PC-3 (cell line): Measurements from ENCODE around the gene MAPK9.

ENCODE experiments used
- EZH2 ChIP-seq: fragments of 300-600 bp; sonication (generic); IDR thresholded peaks from one replicate; pipeline ENCODE4 v1.6.1; 2017; ENCODE audit warnings: antibody characterized with exemption, mild to moderate bottlenecking, low read length; ENCODE audit not compliant: unreplicated experiment
- TF ChIP-seq, protein P1 (sequence below): fragments of 300-600 bp; sonication (generic); conservative IDR thresholded peaks from 2 replicates; pipeline ENCODE4 v1.5.1; 2017; ENCODE audit warnings: antibody characterized with exemption, low read depth, mild to moderate bottlenecking, low read length

GRCh38 chr5:180339583-180340183 lies 47.8 kb upstream of the MAPK9 start:
- no peak for TF ChIP-seq EZH2
- TF ChIP-seq, protein P1, sequence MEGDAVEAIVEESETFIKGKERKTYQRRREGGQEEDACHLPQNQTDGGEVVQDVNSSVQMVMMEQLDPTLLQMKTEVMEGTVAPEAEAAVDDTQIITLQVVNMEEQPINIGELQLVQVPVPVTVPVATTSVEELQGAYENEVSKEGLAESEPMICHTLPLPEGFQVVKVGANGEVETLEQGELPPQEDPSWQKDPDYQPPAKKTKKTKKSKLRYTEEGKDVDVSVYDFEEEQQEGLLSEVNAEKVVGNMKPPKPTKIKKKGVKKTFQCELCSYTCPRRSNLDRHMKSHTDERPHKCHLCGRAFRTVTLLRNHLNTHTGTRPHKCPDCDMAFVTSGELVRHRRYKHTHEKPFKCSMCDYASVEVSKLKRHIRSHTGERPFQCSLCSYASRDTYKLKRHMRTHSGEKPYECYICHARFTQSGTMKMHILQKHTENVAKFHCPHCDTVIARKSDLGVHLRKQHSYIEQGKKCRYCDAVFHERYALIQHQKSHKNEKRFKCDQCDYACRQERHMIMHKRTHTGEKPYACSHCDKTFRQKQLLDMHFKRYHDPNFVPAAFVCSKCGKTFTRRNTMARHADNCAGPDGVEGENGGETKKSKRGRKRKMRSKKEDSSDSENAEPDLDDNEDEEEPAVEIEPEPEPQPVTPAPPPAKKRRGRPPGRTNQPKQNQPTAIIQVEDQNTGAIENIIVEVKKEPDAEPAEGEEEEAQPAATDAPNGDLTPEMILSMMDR = no peak
